PC-9 (cell line): ENCODE results near the gene GTF3C1. TPM values are rescaled to one million over a fixed set of nuclear protein-coding genes. Genes with fewer than 3 reads are reported as not detected.
"Not testable (repeated sequence)": the region's sequence is repeated elsewhere in the genome, so short reads cannot be mapped to it uniquely, and the experiment has no call there.

Source experiments
- BruUV-seq: library from RNA; stranded (reverse); fragments of 400-500 nt; replicated peaks from 2 replicates; lab custom pipeline; 2021; lab: Mats Ljungman, UMichigan
- CTCF ChIA-PET: fragments of 300-600 bp; sonication (Branson Sonifier 250); formaldehyde crosslinking; loops from one replicate; lab custom pipeline; 2022; ENCODE audit warnings: antibody characterized with exemption; lab: Charles Lee
- POLR2A ChIA-PET: fragments of 300-600 bp; sonication (Branson Sonifier 250); formaldehyde crosslinking; loops from one replicate; lab custom pipeline; 2022; ENCODE audit warnings: antibody characterized with exemption; ENCODE audit not compliant: unreplicated experiment; lab: Charles Lee
- DNase-seq, 2 experiments: peaks; one replicate each; pipeline versions ENCODE4 v3.0.0 to v3.0.0-alpha.2; 2015 to 2022; ENCODE audit warnings: mixed read lengths in 1 of 2
- H2AFZ ChIP-seq: fragments of 200-600 bp; sonication (generic); 2 replicates; pipeline ENCODE4 v1.8.1; 2017; ENCODE audit warnings: antibody characterized with exemption
- H3F3A ChIP-seq: fragments of 200-600 bp; sonication (generic); 2 replicates; pipeline ENCODE4 v1.8.1; 2017; ENCODE audit warnings: antibody characterized with exemption, mild to moderate bottlenecking, low read depth; ENCODE audit not compliant: insufficient read depth
- H3K27ac ChIP-seq: fragments of 200-600 bp; sonication (generic); 2 replicates; pipeline ENCODE4 v1.6.1; 2016; ENCODE audit warnings: mixed run types
- H3K27me3 ChIP-seq: fragments of 200-600 bp; sonication (generic); 2 replicates; pipeline ENCODE4 v1.6.1; 2016; ENCODE audit warnings: low read depth, mixed run types; ENCODE audit not compliant: insufficient read depth
- H3K36me3 ChIP-seq: fragments of 200-600 bp; sonication (generic); 2 replicates; pipeline ENCODE4 v1.6.1; 2016; ENCODE audit warnings: low read depth, mixed run types
- H3K4me1 ChIP-seq: fragments of 200-600 bp; sonication (generic); replicated peaks from 2 replicates; pipeline ENCODE4 v1.6.1; 2016; ENCODE audit warnings: mixed run types; ENCODE audit not compliant: insufficient read depth
- H3K4me2 ChIP-seq: fragments of 200-600 bp; sonication (generic); 2 replicates; pipeline ENCODE4 v1.6.1; 2017; ENCODE audit warnings: mixed run types
- H3K4me3 ChIP-seq: fragments of 200-600 bp; sonication (generic); 2 replicates; pipeline ENCODE4 v1.6.1; 2016; ENCODE audit warnings: mixed run types
- H3K79me2 ChIP-seq: fragments of 200-600 bp; sonication (generic); 2 replicates; pipeline ENCODE4 v1.6.1; 2017; ENCODE audit warnings: low read depth, mixed run types
- H3K9me2 ChIP-seq: fragments of 200-600 bp; sonication (generic); 2 replicates; pipeline ENCODE4 v1.8.1; 2017; ENCODE audit warnings: mild to moderate bottlenecking; ENCODE audit not compliant: insufficient read depth
- H3K9me3 ChIP-seq: fragments of 200-600 bp; sonication (generic); 2 replicates; pipeline ENCODE4 v1.8.1; 2016; ENCODE audit warnings: low read depth; ENCODE audit not compliant: insufficient read depth
- H4K20me1 ChIP-seq: fragments of 200-600 bp; sonication (generic); 2 replicates; pipeline ENCODE4 v1.8.1; 2017; ENCODE audit not compliant: insufficient read depth
- EZH2 ChIP-seq: fragments of 200-600 bp; sonication (generic); IDR thresholded peaks from 2 replicates; pipeline ENCODE4 v1.8.0; 2017; ENCODE audit warnings: antibody characterized with exemption, low read depth
- intact Hi-C: fragments of 100-400 bp; cut with micrococcal nuclease; formaldehyde crosslinking; loops from one replicate; pipeline ENCODE4 v1.10.0; 2022; ENCODE audit not compliant: unreplicated experiment
- total RNA-seq: library from RNA; stranded (reverse); gene quantifications from 2 replicates; pipeline ENCODE4 v1.2.3, GENCODE V29; 2021
- TF ChIP-seq, protein P1 (sequence below): fragments of 200-600 bp; sonication (generic); conservative IDR thresholded peaks from 2 replicates; pipeline ENCODE4 v1.6.1; 2017; ENCODE audit warnings: mixed run types, antibody characterized with exemption, mild to moderate bottlenecking, moderate library complexity

GTF3C1 gene
- total RNA-seq, 1 experiment from 2014 or later: 118 TPM

DNA sequence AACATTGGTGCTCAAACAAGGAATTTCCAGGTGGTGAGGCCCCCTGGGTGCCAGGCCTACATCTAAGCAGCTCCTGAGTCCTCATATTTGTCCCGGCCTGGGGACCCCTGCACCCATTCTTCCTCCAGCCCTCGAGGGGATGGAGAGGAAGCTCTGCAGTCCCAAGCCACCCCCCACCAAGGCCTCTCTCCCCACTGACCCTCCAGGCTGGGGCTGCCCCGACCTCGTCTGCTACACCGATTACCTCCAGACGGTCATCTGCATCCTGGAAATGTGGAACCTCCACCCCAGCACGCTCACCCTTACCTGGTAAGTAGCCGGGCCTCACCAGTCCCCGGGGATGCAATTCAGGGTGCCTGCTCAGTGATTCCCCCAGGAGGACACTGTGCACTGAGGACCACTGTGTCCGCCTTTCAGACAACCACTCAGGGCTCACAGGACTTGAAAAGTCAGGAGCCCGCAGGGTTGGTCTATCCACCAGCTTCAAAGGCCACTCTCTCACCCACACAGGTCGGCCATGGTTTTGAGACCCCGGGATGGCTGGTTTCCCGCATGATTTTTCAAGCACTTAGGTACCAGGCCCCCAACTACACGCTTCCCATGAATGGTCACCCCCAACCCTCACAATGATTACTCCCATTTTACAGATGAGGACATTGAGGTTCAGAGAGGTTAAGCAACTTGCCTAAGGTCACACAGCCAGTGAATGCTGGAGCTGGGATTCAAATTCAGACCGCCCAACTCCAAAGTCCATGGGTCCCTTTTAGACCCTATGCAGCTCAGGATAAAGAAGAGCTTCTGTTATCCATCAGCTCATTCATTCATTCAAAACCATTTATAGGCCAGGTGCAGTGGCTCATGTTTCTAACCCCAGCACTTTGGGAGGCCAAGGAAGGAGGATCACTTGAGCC lies 115.3 kb downstream of the GTF3C1 start:
- Histone ChIP-seq H3K36me3 (no peaks in the 10 kb centered on the region), H3K79me2 (no peaks in the 10 kb centered on the region), H4K20me1 (no peaks in the 10 kb centered on the region), H2AFZ (no peak overlapping the region), H3K27me3 (peaks cover 23% of the 10 kb centered on the region; the same call in 1 of the 2 replicates), H3K4me2 (no peak overlapping the region), H3K27ac (no peak overlapping the region), H3K4me1 (no peaks in the 10 kb centered on the region), H3K9me2 (no peaks in the 10 kb centered on the region), H3K4me3 (no peak overlapping the region), H3K9me3 (no peaks in the 10 kb centered on the region), H3F3A (no peaks in the 10 kb centered on the region)
- no TSS peak for BruUV-seq
- intact Hi-C loops: no loop called here
- ChIA-PET POLR2A (no interaction called here), CTCF (no interaction called here)
- no peak for DNase-seq
- TF ChIP-seq EZH2: no peak
- TF ChIP-seq, protein P1, sequence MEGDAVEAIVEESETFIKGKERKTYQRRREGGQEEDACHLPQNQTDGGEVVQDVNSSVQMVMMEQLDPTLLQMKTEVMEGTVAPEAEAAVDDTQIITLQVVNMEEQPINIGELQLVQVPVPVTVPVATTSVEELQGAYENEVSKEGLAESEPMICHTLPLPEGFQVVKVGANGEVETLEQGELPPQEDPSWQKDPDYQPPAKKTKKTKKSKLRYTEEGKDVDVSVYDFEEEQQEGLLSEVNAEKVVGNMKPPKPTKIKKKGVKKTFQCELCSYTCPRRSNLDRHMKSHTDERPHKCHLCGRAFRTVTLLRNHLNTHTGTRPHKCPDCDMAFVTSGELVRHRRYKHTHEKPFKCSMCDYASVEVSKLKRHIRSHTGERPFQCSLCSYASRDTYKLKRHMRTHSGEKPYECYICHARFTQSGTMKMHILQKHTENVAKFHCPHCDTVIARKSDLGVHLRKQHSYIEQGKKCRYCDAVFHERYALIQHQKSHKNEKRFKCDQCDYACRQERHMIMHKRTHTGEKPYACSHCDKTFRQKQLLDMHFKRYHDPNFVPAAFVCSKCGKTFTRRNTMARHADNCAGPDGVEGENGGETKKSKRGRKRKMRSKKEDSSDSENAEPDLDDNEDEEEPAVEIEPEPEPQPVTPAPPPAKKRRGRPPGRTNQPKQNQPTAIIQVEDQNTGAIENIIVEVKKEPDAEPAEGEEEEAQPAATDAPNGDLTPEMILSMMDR: no peak

GRCh38 chr16:27433636-27434035 lies 116.1 kb downstream of the GTF3C1 start:
- no peak for DNase-seq
- ChIA-PET POLR2A (no interaction called here), CTCF (no interaction called here)
- Histone ChIP-seq H3K27me3 (peaks cover 23% of the 10 kb centered on the region; the same call in 1 of the 2 replicates), H3K79me2 (no peaks in the 10 kb centered on the region), H3K27ac (no peak overlapping the region), H3K9me2 (no peaks in the 10 kb centered on the region), H2AFZ (no peak overlapping the region), H3F3A (no peaks in the 10 kb centered on the region), H4K20me1 (no peaks in the 10 kb centered on the region), H3K4me3 (no peak overlapping the region), H3K36me3 (no peaks in the 10 kb centered on the region), H3K4me1 (no peaks in the 10 kb centered on the region), H3K4me2 (no peak overlapping the region), H3K9me3 (no peaks in the 10 kb centered on the region)
- intact Hi-C loops: no loop called here
- BruUV-seq: no TSS peak
- TF ChIP-seq, protein P1: no peak
- TF ChIP-seq EZH2: no peak

DNA sequence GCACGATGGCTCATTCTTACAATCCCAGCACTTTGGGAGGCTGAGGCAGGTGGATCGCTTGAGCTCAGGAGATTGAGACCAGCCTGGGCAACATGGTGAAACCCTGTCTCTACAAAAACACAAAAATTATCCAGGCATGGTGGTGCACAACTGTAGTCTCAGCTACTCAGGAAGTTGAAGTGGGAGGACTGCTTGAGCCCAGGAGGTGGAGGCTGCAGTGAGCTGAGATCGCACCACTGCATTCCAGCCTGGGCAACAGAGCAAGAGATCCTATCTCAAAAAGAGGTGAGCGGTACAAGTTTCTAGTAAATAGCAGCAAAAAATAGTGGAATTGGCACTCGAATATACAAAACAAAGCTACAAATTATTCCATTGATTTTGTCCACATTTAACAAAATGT lies 116.5 kb downstream of the GTF3C1 start:
- H3K4me1 ChIP-seq, BruUV-seq, H3K4me3 ChIP-seq, H2AFZ ChIP-seq, H3F3A ChIP-seq, H3K9me2 ChIP-seq, H3K4me2 ChIP-seq, H4K20me1 ChIP-seq, CTCF ChIA-PET, POLR2A ChIA-PET, H3K36me3 ChIP-seq, H3K9me3 ChIP-seq, intact Hi-C loops, H3K79me2 ChIP-seq, DNase-seq, H3K27ac ChIP-seq: not testable (repeated sequence)
- peaks cover 23% of the 10 kb centered on the region; the same call in 1 of the 2 replicates for H3K27me3 ChIP-seq
